Hematopoietic multipotent progenitor cell treated with erythropoietin and hydrocortisone succinate and interleukin-3 and kit ligand, for 8 days (in vitro differentiated cells): ENCODE data around the gene CYBC1.

ENCODE experiments used
- DNase-seq: peaks from one replicate; pipeline ENCODE4 v3.0.0-alpha.2; 2015

Gene CYBC1

GRCh38 chr17:82446649-82447048, 3.9 kb downstream of the CYBC1 start:
- DNase-seq: no peak

DNA sequence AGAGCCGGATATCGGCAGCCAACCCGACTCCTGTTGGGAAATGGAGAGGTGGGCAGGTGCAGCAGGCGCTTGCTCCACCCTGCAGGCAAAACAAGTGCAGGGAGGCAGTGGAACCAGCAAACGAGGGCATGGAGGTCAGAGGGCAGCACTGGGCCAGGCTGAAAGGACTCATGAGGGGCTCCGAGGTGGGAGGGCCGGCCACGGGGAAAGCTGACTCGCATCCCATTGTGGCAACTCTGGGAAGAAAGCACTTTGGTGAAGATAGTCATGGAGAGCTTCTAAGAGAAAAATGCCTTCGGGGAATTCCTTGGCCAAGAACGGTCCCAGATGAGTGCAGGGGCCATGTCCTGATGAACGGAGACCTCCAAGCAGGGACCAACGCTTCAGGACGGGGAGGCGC, 4.4 kb downstream of the CYBC1 start:
- no peak for DNase-seq

- DNase-seq: no peak
Measured at GRCh38 chr17:82445542-82445941, 5.0 kb downstream of the CYBC1 start.

DNA sequence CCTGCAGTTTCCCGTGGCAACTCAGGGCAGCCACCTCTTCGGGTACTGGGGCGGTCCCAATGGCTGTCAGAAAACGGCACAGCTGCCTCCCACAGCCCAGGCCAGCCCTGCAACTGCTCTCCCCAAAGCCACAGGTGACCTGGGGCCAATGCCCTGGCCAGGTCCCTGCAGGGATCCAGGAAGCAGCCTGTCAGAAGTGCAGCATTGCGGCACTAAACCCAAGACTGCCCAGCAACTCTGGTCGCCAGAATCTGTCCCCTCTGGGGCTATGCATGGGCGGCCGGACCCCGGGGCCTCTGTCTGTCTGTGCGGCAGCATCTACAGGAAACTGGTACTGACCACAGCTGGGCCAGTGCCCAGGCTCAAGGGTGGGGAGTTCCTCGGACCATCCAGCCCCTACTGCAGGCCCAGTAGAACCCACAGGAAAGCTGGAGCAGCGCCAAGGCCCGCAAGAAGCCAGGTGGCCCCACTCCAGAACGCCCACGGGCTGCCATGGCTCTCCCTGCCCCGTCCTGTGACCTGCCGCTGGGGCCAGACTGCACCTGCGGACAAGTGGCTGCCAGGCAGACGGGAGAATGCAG, 5.5 kb downstream of the CYBC1 start:
- no peak for DNase-seq

GRCh38 chr17:82444284-82444893, 6.2 kb downstream of the CYBC1 start:
- DNase-seq: no peak

DNA sequence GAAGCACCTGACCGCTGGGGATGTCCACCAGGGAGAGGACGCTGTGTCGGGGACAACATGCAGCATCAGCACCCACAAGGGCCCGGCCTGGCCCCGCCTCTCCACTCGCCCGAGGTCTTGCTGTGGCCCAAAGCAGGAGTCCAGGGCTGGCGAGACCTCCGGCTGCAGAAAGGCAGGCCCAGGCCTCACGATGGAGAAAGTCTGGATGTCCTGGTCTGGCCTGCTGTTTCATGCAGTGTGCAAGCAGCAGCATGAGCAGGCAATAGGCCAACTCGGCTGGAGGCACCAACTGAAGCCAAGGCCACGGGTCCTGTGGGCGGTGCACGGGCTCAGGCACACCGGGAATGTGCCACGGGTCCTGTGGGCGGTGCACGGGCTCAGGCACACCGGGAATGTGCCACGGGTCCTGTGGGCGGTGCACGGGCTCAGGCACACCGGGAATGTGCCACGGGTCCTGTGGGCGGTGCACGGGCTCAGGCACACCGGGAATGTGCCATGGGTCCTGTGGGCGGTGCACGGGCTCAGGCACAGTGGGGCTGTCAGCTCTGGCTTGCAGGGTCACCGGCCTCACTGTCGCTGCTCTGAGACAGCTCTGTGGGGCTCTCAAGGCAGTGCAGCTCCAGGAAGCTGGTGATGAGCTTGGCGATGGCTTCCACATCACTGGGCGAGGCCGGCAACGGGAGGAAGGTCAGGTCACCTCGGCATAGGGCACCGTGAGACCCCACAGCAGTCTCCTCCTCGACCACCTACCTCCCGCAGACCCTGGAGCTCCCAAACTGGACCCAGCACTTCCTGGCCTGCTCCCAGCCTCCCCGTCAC, 6.9 kb downstream of the CYBC1 start:
- no peak for DNase-seq

DNA sequence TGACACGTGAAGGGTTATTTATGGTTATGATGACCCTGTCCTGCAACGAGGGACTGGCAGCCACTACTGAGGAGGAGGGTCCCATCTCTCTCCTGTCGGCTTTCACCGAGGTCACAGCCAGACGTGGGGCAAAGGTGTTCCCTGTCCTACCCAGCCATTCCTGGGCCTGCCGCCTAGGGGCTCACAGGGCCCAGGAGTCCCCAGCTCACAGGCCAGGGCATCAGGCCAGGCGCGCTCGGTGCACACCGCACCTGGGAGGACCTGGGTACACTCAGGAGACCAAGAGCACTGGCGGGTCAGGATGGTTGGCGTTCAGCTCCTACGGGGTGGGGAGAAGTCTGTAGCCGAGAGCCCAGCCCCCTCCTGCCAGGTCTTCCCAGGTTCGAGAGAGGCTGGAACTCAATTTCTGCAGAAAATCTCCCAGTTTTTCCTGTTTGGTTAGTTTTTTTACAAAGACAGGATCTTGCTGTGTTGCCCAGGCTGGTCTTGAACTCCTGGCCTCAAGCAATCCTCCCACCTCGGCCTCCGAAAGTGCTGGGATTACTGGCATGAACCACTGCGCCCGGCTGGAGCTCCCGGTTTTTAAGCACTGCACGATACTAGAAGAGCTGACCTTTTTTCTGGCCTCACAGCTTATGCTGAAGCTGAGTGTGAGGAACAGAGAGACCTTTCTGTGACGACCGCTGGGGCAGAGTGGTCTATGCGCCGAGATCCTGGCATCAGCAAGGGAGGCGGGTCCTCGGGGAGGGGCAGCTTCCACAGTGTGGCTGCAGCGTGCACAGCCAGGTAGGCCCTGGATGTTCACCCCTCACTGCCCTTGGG, 7.7 kb downstream of the CYBC1 start:
- DNase-seq: no peak

DNA sequence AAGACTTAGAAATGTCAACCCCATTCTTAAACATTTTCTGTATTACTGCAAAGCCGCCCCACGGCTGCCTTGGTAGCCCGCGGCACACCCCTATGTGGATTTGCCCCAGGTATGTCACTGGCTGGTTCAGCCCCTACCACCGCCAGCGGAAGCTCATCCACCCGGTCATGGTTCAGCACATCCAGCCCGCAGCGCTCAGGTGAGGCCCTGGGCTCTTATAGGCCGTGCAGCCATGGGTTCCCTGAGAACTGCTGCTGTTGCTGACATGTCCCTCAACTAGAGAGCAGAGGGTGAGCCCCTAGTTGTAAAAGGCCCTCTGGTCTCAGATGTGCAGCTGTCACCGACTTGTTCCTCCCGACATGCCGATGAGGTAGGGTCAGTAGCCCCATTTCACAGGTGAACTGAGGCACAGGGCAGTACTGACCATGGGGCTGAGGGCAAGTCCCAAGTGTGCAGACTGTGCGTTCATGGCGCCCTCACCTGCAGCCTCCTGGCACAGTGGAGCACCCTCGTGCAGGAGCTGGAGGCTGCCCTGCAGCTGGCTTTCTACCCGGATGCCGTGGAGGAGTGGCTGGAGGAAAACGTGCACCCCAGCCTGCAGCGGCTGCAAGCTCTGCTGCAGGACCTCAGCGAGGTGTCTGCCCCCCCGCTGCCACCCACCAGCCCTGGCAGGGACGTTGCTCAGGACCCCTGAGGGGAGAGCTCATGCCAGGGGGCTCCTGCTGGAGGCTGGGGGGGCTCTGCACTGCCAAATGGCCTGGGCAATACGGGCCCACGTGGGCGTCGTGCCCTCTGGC, 8.7 kb downstream of the CYBC1 start:
- DNase-seq: no peak

DNA sequence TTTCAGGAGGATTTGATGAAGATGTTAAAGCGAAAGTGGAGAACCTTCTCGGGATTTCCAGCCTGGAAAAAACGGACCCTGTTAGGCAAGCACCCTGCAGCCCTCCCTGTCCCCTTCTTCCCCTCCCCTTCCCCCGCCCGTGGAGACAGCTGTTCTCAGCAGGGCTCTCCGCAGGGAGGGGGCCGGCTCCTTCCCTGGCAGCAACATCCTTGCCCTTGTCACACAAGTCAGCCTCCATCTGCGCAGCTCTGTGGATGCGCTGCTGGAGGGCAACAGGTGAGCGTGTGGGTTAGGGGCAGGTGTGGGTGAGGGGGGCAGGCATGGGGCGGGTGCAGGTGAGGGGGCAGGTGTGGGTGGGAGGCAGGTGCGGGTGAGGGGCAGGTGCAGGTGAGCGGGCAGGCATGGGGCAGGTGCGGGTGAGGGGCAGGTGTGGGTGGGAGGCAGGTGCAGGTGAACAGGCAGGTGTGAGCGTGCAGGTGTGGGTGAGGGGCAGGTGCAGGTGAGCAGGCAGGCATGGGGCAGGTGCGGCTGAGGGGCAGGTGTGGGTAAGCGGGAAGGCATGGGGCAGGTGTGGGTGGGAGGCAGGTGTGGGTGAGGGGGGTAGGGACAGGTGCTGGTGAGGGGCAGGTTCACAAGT, 9.4 kb downstream of the CYBC1 start:
- no peak for DNase-seq

- DNase-seq: no peak
Measured at GRCh38 chr17:82440469-82440981, 10.0 kb downstream of the CYBC1 start.

DNA sequence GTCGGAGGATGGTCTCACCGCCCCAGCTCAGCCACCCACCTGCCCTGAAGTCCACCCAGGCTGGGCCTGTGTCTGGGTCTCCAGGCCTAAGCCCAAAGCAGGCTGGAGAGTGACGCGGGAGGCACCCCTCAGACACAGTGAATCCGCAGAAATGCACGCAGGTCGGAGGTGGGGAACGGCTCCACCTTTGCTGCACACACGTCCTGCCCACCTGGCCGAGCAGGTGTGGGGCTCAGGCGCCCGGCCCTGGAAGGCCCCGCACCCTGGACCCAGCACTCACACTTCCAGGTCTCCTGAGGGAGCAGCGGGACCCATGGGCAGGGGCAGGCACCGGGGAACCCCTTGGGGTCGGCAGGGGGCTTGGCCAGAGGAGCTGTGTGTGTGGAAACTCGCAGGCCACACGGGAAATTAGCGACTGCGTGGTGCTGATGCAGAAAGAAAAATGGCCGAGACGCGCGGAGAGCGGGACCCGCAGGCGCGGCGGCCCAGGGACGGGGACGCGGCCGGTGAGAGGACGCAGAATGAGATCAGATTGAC, 10.7 kb downstream of the CYBC1 start:
- DNase-seq: no peak

- DNase-seq: no peak
Measured at GRCh38 chr17:82439194-82439828, 11.2 kb downstream of the CYBC1 start.

GRCh38 chr17:82438401-82439193, 12.0 kb downstream of the CYBC1 start:
- DNase-seq: no peak

GRCh38 chr17:82437325-82437668, 13.3 kb downstream of the CYBC1 start:
- no peak for DNase-seq

DNA sequence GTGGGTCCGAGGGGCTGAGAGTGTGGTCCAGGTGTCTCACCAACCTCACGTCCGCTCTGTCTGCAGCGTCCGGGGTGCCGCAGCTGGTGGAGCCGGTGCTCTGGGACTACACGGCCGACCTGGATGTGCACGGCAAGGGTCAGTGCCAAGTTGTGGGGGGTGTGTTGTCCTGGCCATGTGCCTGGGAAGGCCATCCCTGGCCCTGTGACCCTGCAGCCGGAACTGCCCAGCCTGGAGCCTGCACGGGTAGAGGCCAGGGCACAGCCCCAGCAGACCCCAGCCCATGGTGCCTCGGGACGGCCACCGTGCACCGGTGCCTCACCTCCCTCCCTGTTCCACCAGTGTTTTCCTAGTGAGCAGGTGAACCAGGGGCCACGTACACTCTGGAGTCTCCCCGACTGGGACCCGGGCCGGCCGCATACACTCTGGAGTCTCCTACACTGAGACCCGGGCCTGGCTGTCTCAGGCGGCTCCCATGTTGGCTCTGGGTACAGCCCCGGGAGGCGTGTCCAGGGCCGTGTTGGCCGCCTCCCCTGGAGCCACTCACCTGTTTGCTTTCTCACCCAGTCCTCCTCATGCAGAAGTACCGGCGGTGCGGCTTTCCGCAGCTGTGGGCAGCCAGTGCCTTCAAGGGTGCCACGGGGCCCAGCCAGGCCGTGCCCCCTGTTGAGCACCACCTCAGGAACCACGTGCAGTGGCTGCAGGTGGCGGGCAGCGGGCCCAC, 13.8 kb downstream of the CYBC1 start:
- no peak for DNase-seq

GRCh38 chr17:82435601-82436583, 14.7 kb downstream of the CYBC1 start:
- DNase-seq: no peak

GRCh38 chr17:82435103-82435502, 15.4 kb downstream of the CYBC1 start:
- DNase-seq: no peak

- DNase-seq: no peak
Measured at GRCh38 chr17:82434216-82434565, 16.4 kb downstream of the CYBC1 start.
